ENCODE measurements around the gene OR2T35. TPM values are rescaled to one million over a fixed set of nuclear protein-coding genes. Genes with fewer than 3 reads are reported as not detected.

Gene OR2T35
- total and polyA plus RNA-seq, 9 of the 15 experiments (the other 6 are each of a cell fraction or from before 2014, with no cell fraction given) = not detected

- H3K9me1 ChIP-seq (ENCODE audit: control insufficient read depth, insufficient read depth, low read length) = no peaks in the 10 kb centered on the region
- no peak overlapping the region for H3K27ac ChIP-seq (ENCODE audit: extremely low read depth, low read depth, low read length)
- intact Hi-C loops (cut with micrococcal nuclease) (no loop called here), in situ Hi-C loops (cut with MboI) (no loop called here)
- no TSS peak for BruUV-seq (replicated peaks)
- ChIA-PET CTCF (ENCODE audit: low intra/inter-chr PET ratio) (no interaction called here), POLR2A (no interaction called here)
- H3K9ac ChIP-seq (ENCODE audit: insufficient read depth in 1 of 2, low read depth in 2 of 2, low read length in 2 of 2) = no peak overlapping the region
- ATAC-seq (no peak), FAIRE-seq (no peak), DNase-seq (ENCODE audit: extremely low read depth in 1 of 4, low spot score in 3 of 4) (no peak)
- no peak overlapping the region for H3K4me2 ChIP-seq (ENCODE audit: insufficient read depth, low read length)
- no peaks in the 10 kb centered on the region for H3K79me2 ChIP-seq (ENCODE audit: control insufficient read depth, insufficient read depth, low read length)
- H3K36me3 ChIP-seq (ENCODE audit: control insufficient read depth, insufficient read depth, low read length) = no peaks in the 10 kb centered on the region
- no peak overlapping the region for H2AFZ ChIP-seq (ENCODE audit: low read depth, low read length)
- no peaks in the 10 kb centered on the region for H3K4me1 ChIP-seq (replicated peaks in 1 of 2; ENCODE audit: control insufficient read depth in 2 of 2, insufficient read depth in 2 of 2, low read length in 2 of 2)
- WGBS (ENCODE audit: insufficient coverage, low coverage, missing lambda C conversion rate) = 0% methylated on average over 1 of the region's 3 CpGs
- H3K9me3 ChIP-seq (replicated peaks; ENCODE audit: control insufficient read depth, insufficient read depth, low read depth, low read length) = no peaks in the 10 kb centered on the region
- H4K20me1 ChIP-seq (replicated peaks; ENCODE audit: control insufficient read depth, insufficient read depth, low read length) = no peaks in the 10 kb centered on the region
- H3K27me3 ChIP-seq (ENCODE audit: control insufficient read depth in 2 of 2, insufficient read depth in 2 of 2, low read length in 2 of 2) = no peaks in the 10 kb centered on the region
- H3K4me3 ChIP-seq = no peak overlapping the region
- TF ChIP-seq NCOA4 (IDR thresholded peaks at IDR 0.05; ENCODE audit: partially characterized antibody) (no peak), SAFB2 (IDR thresholded peaks at IDR 0.05; ENCODE audit: borderline replicate concordance, low read depth, low read length, severe bottlenecking) (no peak), CEBPG (CRISPR knock-in tag; IDR thresholded peaks at IDR 0.05) (no peak), CEBPG (tag; conservative IDR thresholded peaks at IDR 0.05 in 1 of 2, IDR thresholded peaks at IDR 0.05 in 1 of 2) (no peak), ZNF217 (CRISPR knock-in tag; IDR thresholded peaks at IDR 0.05) (no peak), ZSCAN32 (CRISPR knock-in tag; IDR thresholded peaks at IDR 0.05) (no peak), ZNF431 (CRISPR knock-in tag; IDR thresholded peaks at IDR 0.05) (no peak), ELK1 (CRISPR knock-in tag; IDR thresholded peaks at IDR 0.05) (no peak), HDAC2 (IDR thresholded peaks at IDR 0.05) (no peak), ATF3 (IDR thresholded peaks at IDR 0.05) (no peak), ATF3 (CRISPR knock-in tag; conservative IDR thresholded peaks at IDR 0.05) (no peak), POLR2AphosphoS2 (IDR thresholded peaks at IDR 0.05; ENCODE audit: low read length) (no peak), ATF7 (IDR thresholded peaks at IDR 0.05) (no peak), ZNF512 (tag; IDR thresholded peaks at IDR 0.05) (no peak), CTCFL (IDR thresholded peaks at IDR 0.05; ENCODE audit: borderline replicate concordance, insufficient read depth, low read depth, low read length, poor library complexity, severe bottlenecking) (no peak), RCOR1 (IDR thresholded peaks at IDR 0.05; ENCODE audit: borderline replicate concordance in 1 of 2, low read depth in 2 of 2, low read length in 2 of 2) (no peak), KLF1 (tag; IDR thresholded peaks at IDR 0.05) (no peak)
Measured at GRCh38 chr1:248610301-248610700, 34.8 kb downstream of the OR2T35 start.
